H1 (cell line): ENCODE results near the gene GRIK2.

Experiments
- CREB1 ChIP-seq: IDR thresholded peaks from 2 replicates; pipeline ENCODE4 v1.6.1; 2012; ENCODE audit warnings: inconsistent platforms
- EZH2 ChIP-seq: fragments of 200-600 bp; sonication (generic); IDR thresholded peaks from 2 replicates; pipeline ENCODE4 v1.7.1; 2012; ENCODE audit warnings: low read depth, mild to moderate bottlenecking, moderate library complexity, low read length, inconsistent platforms; ENCODE audit not compliant: severe bottlenecking
- TAF1 ChIP-seq: IDR thresholded peaks from 2 replicates; pipeline ENCODE4 v1.6.1; 2011; ENCODE audit warnings: mild to moderate bottlenecking, low read depth, low read length

DNA sequence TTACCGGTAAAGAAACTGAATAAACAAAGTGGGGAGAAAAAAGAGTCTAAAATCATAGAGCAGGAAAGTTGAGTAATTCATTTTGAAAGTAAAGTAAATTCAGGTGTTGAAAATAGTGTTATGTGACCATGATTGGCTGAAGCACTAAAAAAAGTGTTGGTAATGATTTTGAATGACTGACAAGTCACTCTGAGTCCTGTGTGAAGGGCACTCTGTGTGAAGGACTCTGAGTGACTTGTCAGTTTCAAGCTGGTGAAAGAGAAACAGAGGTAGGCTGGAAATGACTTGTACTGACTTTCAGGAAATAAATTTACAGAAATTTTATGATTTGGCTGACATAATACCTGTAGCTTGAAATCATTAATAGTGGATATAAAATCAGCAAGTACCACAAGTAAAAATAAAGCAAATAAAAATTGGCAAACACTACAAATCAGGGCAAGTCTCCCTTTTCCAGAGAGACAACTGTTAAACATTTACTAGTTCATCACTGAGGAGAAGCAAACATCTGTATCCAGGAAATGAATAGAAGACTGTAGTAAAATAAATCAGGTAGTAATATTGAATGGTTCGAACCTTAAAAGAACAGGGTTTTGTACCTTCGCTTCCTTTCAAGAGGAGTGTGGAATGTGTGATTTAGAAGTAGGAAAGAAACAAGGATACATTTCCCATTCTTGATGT, 630.6 kb downstream of the GRIK2 start:
- no peak for TF ChIP-seq EZH2
- no peak for TF ChIP-seq TAF1
- no peak for TF ChIP-seq CREB1
